Parathyroid adenoma (tissue), 2 donors: ENCODE measurements around the gene KLRC4.

Experiments used
- H2AFZ ChIP-seq: fragments of 300-600 bp; sonication (generic); one replicate; pipeline ENCODE4 v1.7.0; 2017; ENCODE audit warnings: antibody characterized with exemption, mild to moderate bottlenecking
- H3K27ac ChIP-seq: fragments of 300-600 bp; sonication (generic); one replicate; pipeline ENCODE4 v1.7.0; 2017
- H3K27me3 ChIP-seq: fragments of 300-600 bp; sonication (generic); one replicate; pipeline ENCODE4 v1.7.0; 2017; ENCODE audit warnings: low read length; ENCODE audit not compliant: control insufficient read depth, insufficient read depth
- H3K36me3 ChIP-seq: fragments of 300-600 bp; sonication (generic); one replicate; pipeline ENCODE4 v1.7.0; 2017; ENCODE audit warnings: low read length; ENCODE audit not compliant: control insufficient read depth, insufficient read depth
- H3K4me1 ChIP-seq: fragments of 300-600 bp; sonication (generic); one replicate; pipeline ENCODE4 v1.7.0; 2017; ENCODE audit warnings: control low read depth
- H3K4me2 ChIP-seq: fragments of 300-600 bp; sonication (generic); one replicate; pipeline ENCODE4 v1.7.0; 2017; ENCODE audit warnings: low read length
- H3K4me3 ChIP-seq: fragments of 300-600 bp; sonication (generic); one replicate; pipeline ENCODE4 v1.7.0; 2017; ENCODE audit warnings: low read depth, low read length
- H3K79me2 ChIP-seq: fragments of 300-600 bp; sonication (generic); one replicate; pipeline ENCODE4 v1.7.0; 2017; ENCODE audit warnings: control low read depth
- H3K9ac ChIP-seq: fragments of 300-600 bp; sonication (generic); one replicate; pipeline ENCODE4 v1.7.0; 2017; ENCODE audit warnings: mild to moderate bottlenecking
- H3K9me3 ChIP-seq: fragments of 300-600 bp; sonication (generic); one replicate; pipeline ENCODE4 v1.7.0; 2017; ENCODE audit warnings: low read length; ENCODE audit not compliant: control insufficient read depth
- TF ChIP-seq, protein P1 (sequence below): fragments of 300-600 bp; sonication (generic); IDR thresholded peaks from one replicate; pipeline ENCODE4 v1.7.0; 2017; ENCODE audit warnings: antibody characterized with exemption, mild to moderate bottlenecking
- donor health status: primary hyperparathyroidism.

The KLRC4 gene

DNA sequence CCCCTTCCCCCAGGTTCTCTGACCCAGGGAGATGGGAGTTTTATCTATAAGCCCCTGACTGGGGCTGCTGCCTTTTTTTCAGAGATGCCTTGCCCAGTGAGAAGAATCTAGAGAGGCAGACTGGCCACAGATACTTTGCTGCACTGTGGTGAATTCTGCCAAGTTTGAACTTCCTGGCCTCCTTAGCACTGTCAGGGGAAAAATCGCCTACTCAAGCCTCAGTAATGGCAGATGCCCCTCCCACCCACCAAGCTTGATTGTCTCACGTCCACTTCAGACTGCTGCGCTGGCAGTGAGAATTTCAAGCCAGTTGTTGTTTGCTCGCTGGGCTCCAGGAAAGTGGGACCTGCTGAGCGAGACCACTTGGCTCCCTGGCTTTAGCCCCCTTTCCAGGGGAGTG is 51.4 kb downstream of the KLRC4 start:
- Histone ChIP-seq H3K4me2 (no peak overlapping the region), H3K27me3 (no peaks in the 10 kb centered on the region), H3K9me3 (no peaks in the 10 kb centered on the region), H3K4me1 (peaks cover 4% of the 10 kb centered on the region), H3K36me3 (no peaks in the 10 kb centered on the region), H2AFZ (no peak overlapping the region), H3K27ac (no peak overlapping the region), H3K9ac (no peak overlapping the region), H3K4me3 (no peak overlapping the region), H3K79me2 (no peaks in the 10 kb centered on the region)
- TF ChIP-seq, protein P1, sequence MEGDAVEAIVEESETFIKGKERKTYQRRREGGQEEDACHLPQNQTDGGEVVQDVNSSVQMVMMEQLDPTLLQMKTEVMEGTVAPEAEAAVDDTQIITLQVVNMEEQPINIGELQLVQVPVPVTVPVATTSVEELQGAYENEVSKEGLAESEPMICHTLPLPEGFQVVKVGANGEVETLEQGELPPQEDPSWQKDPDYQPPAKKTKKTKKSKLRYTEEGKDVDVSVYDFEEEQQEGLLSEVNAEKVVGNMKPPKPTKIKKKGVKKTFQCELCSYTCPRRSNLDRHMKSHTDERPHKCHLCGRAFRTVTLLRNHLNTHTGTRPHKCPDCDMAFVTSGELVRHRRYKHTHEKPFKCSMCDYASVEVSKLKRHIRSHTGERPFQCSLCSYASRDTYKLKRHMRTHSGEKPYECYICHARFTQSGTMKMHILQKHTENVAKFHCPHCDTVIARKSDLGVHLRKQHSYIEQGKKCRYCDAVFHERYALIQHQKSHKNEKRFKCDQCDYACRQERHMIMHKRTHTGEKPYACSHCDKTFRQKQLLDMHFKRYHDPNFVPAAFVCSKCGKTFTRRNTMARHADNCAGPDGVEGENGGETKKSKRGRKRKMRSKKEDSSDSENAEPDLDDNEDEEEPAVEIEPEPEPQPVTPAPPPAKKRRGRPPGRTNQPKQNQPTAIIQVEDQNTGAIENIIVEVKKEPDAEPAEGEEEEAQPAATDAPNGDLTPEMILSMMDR, result no peak
